Left ventricle myocardium inferior (tissue), 1 donor: Measurements from ENCODE around the gene LDLRAD3. TPM values are rescaled to one million over a fixed set of nuclear protein-coding genes. Genes with fewer than 3 reads are reported as not detected.

ENCODE experiments used
- DNase-seq: peaks from one replicate; pipeline ENCODE4 v3.0.0-alpha.2; 2020
- H3K27ac ChIP-seq: fragments of 200-600 bp; replicated peaks from 2 replicates; pipeline ENCODE4 v1.8.0; 2021
- H3K27me3 ChIP-seq: fragments of 200-600 bp; 2 replicates; pipeline ENCODE4 v1.8.0; 2021; ENCODE audit warnings: low read depth
- H3K36me3 ChIP-seq: fragments of 200-600 bp; 2 replicates; pipeline ENCODE4 v1.8.0; 2021
- H3K4me1 ChIP-seq: fragments of 200-600 bp; 2 replicates; pipeline ENCODE4 v1.8.0; 2021
- H3K4me3 ChIP-seq: fragments of 200-600 bp; 2 replicates; pipeline ENCODE4 v1.8.0; 2021; ENCODE audit warnings: mild to moderate bottlenecking, moderate library complexity
- H3K9me3 ChIP-seq: fragments of 200-600 bp; replicated peaks from 2 replicates; pipeline ENCODE4 v1.8.0; 2021
- intact Hi-C: fragments of 100-400 bp; cut with micrococcal nuclease; formaldehyde crosslinking; loops from one replicate; pipeline ENCODE4 v1.11.0; 2022
- total RNA-seq: library from RNA; stranded (reverse); fragmentation: NEBNext Ultra II Directional; extraction: Animal tissue kit (Norgen Biotek cat#: 25700); gene quantifications from one replicate; pipeline ENCODE4 v1.2.1, GENCODE V29; 2021
- TF ChIP-seq, protein P1 (sequence below): fragments of 200-600 bp; IDR thresholded peaks from 2 replicates; pipeline ENCODE4 v1.8.0; 2021; ENCODE audit warnings: antibody characterized with exemption, mild to moderate bottlenecking, borderline replicate concordance
- donor health status: DM: no; HTN: yes; CAD: no; lungs with severe emphysema.

Gene LDLRAD3
- total RNA-seq, 1 donor from 2014 or later, result 1.0 TPM

DNA sequence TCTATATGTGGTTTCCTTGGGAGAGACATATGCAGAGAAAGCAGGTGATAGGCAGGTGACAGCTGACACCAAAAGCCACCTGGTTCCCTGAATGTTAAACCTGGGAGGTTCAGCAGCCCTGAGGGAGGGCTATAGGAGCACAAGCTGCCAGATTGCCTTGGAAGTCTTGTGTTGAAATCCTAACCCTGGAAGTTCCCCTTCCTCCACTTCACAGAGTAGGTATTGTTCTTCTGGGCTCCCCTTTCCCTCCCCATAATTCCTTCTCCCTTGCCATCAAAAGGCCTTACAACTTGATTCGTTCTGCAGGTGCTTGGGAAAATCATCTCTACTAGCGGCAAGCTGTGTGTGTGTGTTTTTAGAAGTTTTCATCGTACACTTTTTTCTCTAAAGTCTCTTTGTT is 5.4 kb downstream of the LDLRAD3 start:
- peaks cover 7% of the 10 kb centered on the region for H3K27me3 ChIP-seq
- H3K36me3 ChIP-seq, result no peaks in the 10 kb centered on the region
- H3K4me1 ChIP-seq, result peaks cover 10% of the 10 kb centered on the region
- TF ChIP-seq, protein P1, sequence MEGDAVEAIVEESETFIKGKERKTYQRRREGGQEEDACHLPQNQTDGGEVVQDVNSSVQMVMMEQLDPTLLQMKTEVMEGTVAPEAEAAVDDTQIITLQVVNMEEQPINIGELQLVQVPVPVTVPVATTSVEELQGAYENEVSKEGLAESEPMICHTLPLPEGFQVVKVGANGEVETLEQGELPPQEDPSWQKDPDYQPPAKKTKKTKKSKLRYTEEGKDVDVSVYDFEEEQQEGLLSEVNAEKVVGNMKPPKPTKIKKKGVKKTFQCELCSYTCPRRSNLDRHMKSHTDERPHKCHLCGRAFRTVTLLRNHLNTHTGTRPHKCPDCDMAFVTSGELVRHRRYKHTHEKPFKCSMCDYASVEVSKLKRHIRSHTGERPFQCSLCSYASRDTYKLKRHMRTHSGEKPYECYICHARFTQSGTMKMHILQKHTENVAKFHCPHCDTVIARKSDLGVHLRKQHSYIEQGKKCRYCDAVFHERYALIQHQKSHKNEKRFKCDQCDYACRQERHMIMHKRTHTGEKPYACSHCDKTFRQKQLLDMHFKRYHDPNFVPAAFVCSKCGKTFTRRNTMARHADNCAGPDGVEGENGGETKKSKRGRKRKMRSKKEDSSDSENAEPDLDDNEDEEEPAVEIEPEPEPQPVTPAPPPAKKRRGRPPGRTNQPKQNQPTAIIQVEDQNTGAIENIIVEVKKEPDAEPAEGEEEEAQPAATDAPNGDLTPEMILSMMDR, result no peak
- DNase-seq, result no peak
- intact Hi-C loops, result no loop called here
- H3K27ac ChIP-seq, result no peak overlapping the region
- no peak overlapping the region for H3K4me3 ChIP-seq
- H3K9me3 ChIP-seq, result no peaks in the 10 kb centered on the region

DNA sequence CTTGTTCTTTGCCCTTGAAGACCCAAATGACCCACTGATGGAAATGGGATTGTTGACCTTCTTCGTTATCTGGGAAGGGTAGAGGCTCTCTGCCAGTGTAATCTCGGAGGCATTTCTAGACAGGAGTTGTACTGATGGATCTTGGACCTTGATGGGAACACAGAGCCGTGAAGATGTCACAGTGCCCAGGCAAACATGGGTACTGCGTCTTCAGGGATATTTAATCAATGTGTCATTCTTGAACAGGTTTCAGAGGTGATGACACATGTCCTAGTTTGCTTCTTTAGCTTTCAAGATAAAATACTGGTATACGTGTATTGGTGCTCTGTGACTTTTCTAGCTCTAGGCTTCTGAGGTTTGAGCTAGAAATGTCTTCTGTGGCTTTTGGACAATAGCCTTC is 6.2 kb downstream of the LDLRAD3 start:
- intact Hi-C loops, result no loop called here
- H3K27ac ChIP-seq, result no peak overlapping the region
- no peaks in the 10 kb centered on the region for H3K9me3 ChIP-seq

DNA sequence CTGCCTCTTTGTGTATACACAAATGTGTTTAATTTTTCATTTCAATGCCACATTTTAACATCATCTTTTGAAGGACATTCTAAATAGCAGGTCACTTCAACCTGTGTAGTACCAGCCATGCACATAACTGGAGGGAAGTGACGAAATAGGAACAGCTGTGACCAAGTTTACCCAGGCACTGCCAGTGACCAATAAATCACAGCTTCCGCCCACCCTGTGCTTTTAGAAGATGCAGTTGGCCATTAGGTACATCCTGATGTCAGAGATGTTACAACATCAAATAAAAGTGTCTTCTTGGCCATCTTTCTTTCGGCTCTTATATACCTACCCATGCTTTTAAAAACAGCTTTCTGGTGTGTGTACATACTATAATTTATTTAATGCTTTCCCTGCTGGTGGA is 7.8 kb downstream of the LDLRAD3 start:
- intact Hi-C loops, result no loop called here

More for the DNA sequence above, 6.2 kb downstream of the LDLRAD3 start:
- Histone ChIP-seq H3K4me1 (peaks cover 2% of the 10 kb centered on the region), H3K36me3 (no peaks in the 10 kb centered on the region), H3K27me3 (peaks cover 7% of the 10 kb centered on the region), H3K4me3 (no peak overlapping the region)
- no peak for DNase-seq
- TF ChIP-seq, protein P1, result no peak

DNA sequence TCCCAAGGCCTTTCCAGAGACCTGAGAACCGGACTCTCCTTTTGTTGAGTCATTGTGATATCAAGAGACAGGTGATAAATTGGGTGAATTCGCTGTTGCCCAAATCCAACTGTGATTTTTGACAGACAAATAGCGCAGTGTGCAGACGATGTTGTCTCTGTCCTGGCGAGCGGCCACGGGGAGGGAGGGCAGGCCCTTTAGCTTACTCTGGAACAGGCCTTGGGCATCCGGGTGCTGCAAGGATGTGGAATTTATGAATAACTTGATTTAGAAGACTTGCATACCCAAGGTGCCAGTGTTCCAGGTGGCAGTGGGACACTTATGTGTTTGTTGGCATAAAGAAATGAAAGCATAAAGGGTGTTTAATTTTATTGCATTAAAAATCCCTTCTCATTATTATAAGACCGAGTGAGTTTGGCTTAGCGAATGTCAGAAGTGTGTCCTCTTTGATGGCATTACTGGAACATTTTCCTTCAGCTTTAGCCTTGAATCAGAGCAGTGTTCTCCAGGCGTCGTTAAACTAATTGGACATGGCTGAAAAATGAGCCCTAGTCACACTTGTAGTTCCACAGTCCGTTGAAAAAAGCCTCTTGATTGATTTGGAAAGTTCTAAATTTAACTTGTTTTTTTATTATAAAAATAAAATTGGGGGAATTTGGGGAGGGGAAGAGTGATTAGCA is 9.4 kb downstream of the LDLRAD3 start:
- Histone ChIP-seq H3K36me3 (no peaks in the 10 kb centered on the region), H3K27me3 (peaks cover 7% of the 10 kb centered on the region), H3K4me1 (no peaks in the 10 kb centered on the region), H3K9me3 (no peaks in the 10 kb centered on the region), H3K4me3 (no peak overlapping the region), H3K27ac (no peak overlapping the region)
- intact Hi-C loops, result no loop called here
- TF ChIP-seq, protein P1, result no peak
- no peak for DNase-seq

More for the DNA sequence above, 7.8 kb downstream of the LDLRAD3 start:
- Histone ChIP-seq H3K4me3 (no peak overlapping the region), H3K27me3 (peaks cover 7% of the 10 kb centered on the region), H3K4me1 (no peaks in the 10 kb centered on the region), H3K9me3 (no peaks in the 10 kb centered on the region), H3K27ac (no peak overlapping the region), H3K36me3 (no peaks in the 10 kb centered on the region)
- DNase-seq, result no peak
- TF ChIP-seq, protein P1, result no peak

DNA sequence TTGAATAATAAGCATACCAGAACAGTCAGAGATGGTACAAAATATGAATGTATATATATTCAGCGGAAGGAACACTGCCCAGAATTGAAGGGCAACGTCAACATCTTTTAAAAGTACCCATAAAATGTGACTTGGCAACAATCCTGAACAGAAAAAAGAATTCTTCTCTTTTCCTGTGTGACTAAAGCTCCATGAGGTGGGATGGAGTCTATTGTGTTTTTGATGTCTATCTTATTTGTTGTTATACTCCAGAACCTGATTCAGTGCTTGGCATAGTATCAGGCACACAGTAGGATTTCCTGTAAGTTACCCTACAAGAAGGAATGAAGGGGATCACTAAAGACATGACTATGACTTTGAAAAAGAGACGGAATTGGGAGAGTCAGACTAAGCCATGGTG is 10.3 kb downstream of the LDLRAD3 start:
- intact Hi-C loops, result no loop called here
- Histone ChIP-seq H3K27ac (no peak overlapping the region), H3K9me3 (no peaks in the 10 kb centered on the region), H3K4me1 (no peaks in the 10 kb centered on the region), H3K27me3 (peaks cover 7% of the 10 kb centered on the region), H3K4me3 (no peak overlapping the region), H3K36me3 (no peaks in the 10 kb centered on the region)
- no peak for DNase-seq
- TF ChIP-seq, protein P1, result no peak
